Sigmoid colon (tissue), 4 donors: Measurements from ENCODE around the gene TOP1.

ENCODE experiments used
- EP300 ChIP-seq, 4 donors: sonication (generic); formaldehyde crosslinking; IDR thresholded peaks; one replicate each; pipeline ENCODE4 v1.6.1; 2017; ENCODE audit warnings: antibody characterized with exemption in 4 of 4
- POLR2A ChIP-seq, 2 donors: fragments of 450-650 bp; IDR thresholded peaks; one replicate each; pipeline ENCODE4 v1.6.1; 2016; ENCODE audit warnings: antibody characterized with exemption in 2 of 2, mild to moderate bottlenecking in 2 of 2, moderate library complexity in 2 of 2
- POLR2AphosphoS5 ChIP-seq, 4 donors: sonication (generic); formaldehyde crosslinking; IDR thresholded peaks; one replicate each; pipeline ENCODE4 v1.6.1; 2017; ENCODE audit warnings: antibody characterized with exemption in 4 of 4
- TF ChIP-seq, protein P1 (sequence below), 4 experiments: fragments of 450-650 bp in 3 of 4; fragments of 200-600 bp in 1 of 4; IDR thresholded peaks; one replicate each; pipeline ENCODE4 v1.5.1; 2016 to 2019; ENCODE audit warnings: antibody characterized with exemption in 4 of 4, mild to moderate bottlenecking in 3 of 4, moderate library complexity in 2 of 4

- TF ChIP-seq, protein P1, sequence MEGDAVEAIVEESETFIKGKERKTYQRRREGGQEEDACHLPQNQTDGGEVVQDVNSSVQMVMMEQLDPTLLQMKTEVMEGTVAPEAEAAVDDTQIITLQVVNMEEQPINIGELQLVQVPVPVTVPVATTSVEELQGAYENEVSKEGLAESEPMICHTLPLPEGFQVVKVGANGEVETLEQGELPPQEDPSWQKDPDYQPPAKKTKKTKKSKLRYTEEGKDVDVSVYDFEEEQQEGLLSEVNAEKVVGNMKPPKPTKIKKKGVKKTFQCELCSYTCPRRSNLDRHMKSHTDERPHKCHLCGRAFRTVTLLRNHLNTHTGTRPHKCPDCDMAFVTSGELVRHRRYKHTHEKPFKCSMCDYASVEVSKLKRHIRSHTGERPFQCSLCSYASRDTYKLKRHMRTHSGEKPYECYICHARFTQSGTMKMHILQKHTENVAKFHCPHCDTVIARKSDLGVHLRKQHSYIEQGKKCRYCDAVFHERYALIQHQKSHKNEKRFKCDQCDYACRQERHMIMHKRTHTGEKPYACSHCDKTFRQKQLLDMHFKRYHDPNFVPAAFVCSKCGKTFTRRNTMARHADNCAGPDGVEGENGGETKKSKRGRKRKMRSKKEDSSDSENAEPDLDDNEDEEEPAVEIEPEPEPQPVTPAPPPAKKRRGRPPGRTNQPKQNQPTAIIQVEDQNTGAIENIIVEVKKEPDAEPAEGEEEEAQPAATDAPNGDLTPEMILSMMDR (IDR thresholded peaks at IDR 0.05): no peak
- no peak for TF ChIP-seq POLR2A (IDR thresholded peaks at IDR 0.05)
- no peak for TF ChIP-seq POLR2AphosphoS5 (IDR thresholded peaks at IDR 0.05)
- TF ChIP-seq EP300 (IDR thresholded peaks at IDR 0.05): no peak
Measured at GRCh38 chr20:41086402-41087324, 58.0 kb downstream of the TOP1 start.
